Measurements from ENCODE around the gene LTBP2.

DNA sequence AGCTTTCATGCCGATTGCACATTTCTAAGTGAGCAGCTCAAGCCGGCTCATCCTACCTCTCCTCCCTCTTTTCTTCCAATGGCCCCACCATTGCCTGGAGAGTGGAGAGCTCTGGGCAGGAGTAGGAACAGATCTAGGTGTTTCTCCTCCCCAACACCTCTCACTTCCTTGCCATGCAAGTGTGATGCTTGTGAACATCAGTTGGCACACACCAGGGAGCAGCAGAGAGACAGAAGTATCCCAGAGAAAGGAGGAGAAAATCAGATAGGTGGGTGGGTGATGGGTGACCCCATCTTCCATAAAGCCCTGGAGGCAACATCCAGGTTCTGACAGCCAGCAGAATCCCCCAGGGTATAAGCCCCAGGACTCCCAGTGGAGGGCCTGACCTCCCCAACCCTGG lies 146.7 kb downstream of the LTBP2 start:
- TF ChIP-seq POLR2AphosphoS5 (IDR thresholded peaks at IDR 0.05; ENCODE audit: low read depth, low read length): no peak
- TF ChIP-seq CEBPB (IDR thresholded peaks at IDR 0.05; ENCODE audit: low read depth): no peak
- TF ChIP-seq, protein P1, sequence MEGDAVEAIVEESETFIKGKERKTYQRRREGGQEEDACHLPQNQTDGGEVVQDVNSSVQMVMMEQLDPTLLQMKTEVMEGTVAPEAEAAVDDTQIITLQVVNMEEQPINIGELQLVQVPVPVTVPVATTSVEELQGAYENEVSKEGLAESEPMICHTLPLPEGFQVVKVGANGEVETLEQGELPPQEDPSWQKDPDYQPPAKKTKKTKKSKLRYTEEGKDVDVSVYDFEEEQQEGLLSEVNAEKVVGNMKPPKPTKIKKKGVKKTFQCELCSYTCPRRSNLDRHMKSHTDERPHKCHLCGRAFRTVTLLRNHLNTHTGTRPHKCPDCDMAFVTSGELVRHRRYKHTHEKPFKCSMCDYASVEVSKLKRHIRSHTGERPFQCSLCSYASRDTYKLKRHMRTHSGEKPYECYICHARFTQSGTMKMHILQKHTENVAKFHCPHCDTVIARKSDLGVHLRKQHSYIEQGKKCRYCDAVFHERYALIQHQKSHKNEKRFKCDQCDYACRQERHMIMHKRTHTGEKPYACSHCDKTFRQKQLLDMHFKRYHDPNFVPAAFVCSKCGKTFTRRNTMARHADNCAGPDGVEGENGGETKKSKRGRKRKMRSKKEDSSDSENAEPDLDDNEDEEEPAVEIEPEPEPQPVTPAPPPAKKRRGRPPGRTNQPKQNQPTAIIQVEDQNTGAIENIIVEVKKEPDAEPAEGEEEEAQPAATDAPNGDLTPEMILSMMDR (IDR thresholded peaks at IDR 0.05 in 2 of 3, conservative IDR thresholded peaks at IDR 0.05 in 1 of 3; ENCODE audit: borderline replicate concordance in 1 of 3, insufficient read depth in 1 of 3, low read depth in 2 of 3, low read length in 2 of 3): no peak
- TF ChIP-seq EZH2 (IDR thresholded peaks at IDR 0.05): no peak
- TF ChIP-seq SP1 (IDR thresholded peaks at IDR 0.05; ENCODE audit: low read depth): no peak
- no peak for TF ChIP-seq FOSL1 (IDR thresholded peaks at IDR 0.05; ENCODE audit: low read depth)
- TF ChIP-seq POLR2A (IDR thresholded peaks at IDR 0.05; ENCODE audit: borderline replicate concordance, extremely low read depth, insufficient read depth, insufficient read length): no peak
- no peak for TF ChIP-seq SRF (IDR thresholded peaks at IDR 0.05; ENCODE audit: low read depth)
- TF ChIP-seq, protein P2, sequence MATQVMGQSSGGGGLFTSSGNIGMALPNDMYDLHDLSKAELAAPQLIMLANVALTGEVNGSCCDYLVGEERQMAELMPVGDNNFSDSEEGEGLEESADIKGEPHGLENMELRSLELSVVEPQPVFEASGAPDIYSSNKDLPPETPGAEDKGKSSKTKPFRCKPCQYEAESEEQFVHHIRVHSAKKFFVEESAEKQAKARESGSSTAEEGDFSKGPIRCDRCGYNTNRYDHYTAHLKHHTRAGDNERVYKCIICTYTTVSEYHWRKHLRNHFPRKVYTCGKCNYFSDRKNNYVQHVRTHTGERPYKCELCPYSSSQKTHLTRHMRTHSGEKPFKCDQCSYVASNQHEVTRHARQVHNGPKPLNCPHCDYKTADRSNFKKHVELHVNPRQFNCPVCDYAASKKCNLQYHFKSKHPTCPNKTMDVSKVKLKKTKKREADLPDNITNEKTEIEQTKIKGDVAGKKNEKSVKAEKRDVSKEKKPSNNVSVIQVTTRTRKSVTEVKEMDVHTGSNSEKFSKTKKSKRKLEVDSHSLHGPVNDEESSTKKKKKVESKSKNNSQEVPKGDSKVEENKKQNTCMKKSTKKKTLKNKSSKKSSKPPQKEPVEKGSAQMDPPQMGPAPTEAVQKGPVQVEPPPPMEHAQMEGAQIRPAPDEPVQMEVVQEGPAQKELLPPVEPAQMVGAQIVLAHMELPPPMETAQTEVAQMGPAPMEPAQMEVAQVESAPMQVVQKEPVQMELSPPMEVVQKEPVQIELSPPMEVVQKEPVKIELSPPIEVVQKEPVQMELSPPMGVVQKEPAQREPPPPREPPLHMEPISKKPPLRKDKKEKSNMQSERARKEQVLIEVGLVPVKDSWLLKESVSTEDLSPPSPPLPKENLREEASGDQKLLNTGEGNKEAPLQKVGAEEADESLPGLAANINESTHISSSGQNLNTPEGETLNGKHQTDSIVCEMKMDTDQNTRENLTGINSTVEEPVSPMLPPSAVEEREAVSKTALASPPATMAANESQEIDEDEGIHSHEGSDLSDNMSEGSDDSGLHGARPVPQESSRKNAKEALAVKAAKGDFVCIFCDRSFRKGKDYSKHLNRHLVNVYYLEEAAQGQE (IDR thresholded peaks at IDR 0.05; ENCODE audit: low read depth): no peak
